Sigmoid colon (tissue), 7 donors: Measurements from ENCODE around the gene SFXN5. TPM values are rescaled to one million over a fixed set of nuclear protein-coding genes. Genes with fewer than 3 reads are reported as not detected.

Source experiments
- DNase-seq: peaks from one replicate; pipeline ENCODE4 v3.0.0-alpha.2; 2019
- H3K27ac ChIP-seq, 4 donors: fragments of 200-600 bp; sonication (generic); one replicate each; pipeline ENCODE4 v1.5.1; 2016 to 2019; ENCODE audit warnings: mild to moderate bottlenecking in 1 of 4
- H3K27me3 ChIP-seq, 3 donors: fragments of 200-600 bp; sonication (generic); one replicate each; pipeline ENCODE4 v1.5.1; 2019; ENCODE audit warnings: mild to moderate bottlenecking in 1 of 3
- H3K36me3 ChIP-seq, 4 donors: fragments of 200-600 bp; sonication (generic); one replicate each; pipeline ENCODE4 v1.5.1; 2016 to 2019
- H3K4me1 ChIP-seq, 4 donors: fragments of 200-600 bp; sonication (generic); one replicate each; pipeline ENCODE4 v1.5.1; 2017 to 2019
- H3K4me3 ChIP-seq, 4 donors: fragments of 200-600 bp; sonication (generic); one replicate each; pipeline ENCODE4 v1.5.1; 2017 to 2019; ENCODE audit warnings: mild to moderate bottlenecking in 2 of 4, moderate library complexity in 1 of 4
- H3K9me3 ChIP-seq, 4 donors: fragments of 200-600 bp in 3 of 4; sonication (generic) in 3 of 4; one replicate each; pipeline versions ENCODE4 v1.5.1 to v1.6.1; 2013 to 2019
- CTCF ChIP-seq, 4 experiments: fragments of 450-650 bp in 3 of 4; fragments of 200-600 bp in 1 of 4; IDR thresholded peaks; one replicate each; pipeline ENCODE4 v1.5.1; 2016 to 2019; ENCODE audit warnings: antibody characterized with exemption in 4 of 4, mild to moderate bottlenecking in 3 of 4, moderate library complexity in 2 of 4
- EP300 ChIP-seq, 4 donors: sonication (generic); formaldehyde crosslinking; IDR thresholded peaks; one replicate each; pipeline ENCODE4 v1.6.1; 2017; ENCODE audit warnings: antibody characterized with exemption in 4 of 4
- POLR2A ChIP-seq, 2 donors: fragments of 450-650 bp; IDR thresholded peaks; one replicate each; pipeline ENCODE4 v1.6.1; 2016; ENCODE audit warnings: antibody characterized with exemption in 2 of 2, mild to moderate bottlenecking in 2 of 2, moderate library complexity in 2 of 2
- POLR2AphosphoS5 ChIP-seq, 4 donors: sonication (generic); formaldehyde crosslinking; IDR thresholded peaks; one replicate each; pipeline ENCODE4 v1.6.1; 2017; ENCODE audit warnings: antibody characterized with exemption in 4 of 4
- WGBS, 2 donors: extraction: QIAGEN DNeasy Blood & Tissue Kit; methylation state at CpG; one replicate each; pipeline ENCODE4 v1.1.7; 2013; 5-methylcytosine and 5-hydroxymethylcytosine counted together
- intact Hi-C: fragments of 100-400 bp; cut with DNase I; formaldehyde crosslinking; loops from one replicate; pipeline ENCODE4 v1.15.1; 2023
- polyA plus RNA-seq, 3 donors: library from polyadenylated mRNA; stranded (reverse); fragments of 200-250 nt; gene quantifications; one replicate each; pipeline ENCODE4 v1.2.3, GENCODE V29; 2013
- total RNA-seq, 4 donors: library from RNA; depleted of rRNA; stranded (reverse); fragments of >200 nt; gene quantifications; one replicate each; pipeline ENCODE4 v1.1.0, GENCODE V29; 2016
- donor health status: healthy with polysubstance abuse.
- donor health status: Bipolar disorder and iron deficiency.
- donor health status: healthy.

Gene SFXN5
- total and polyA plus RNA-seq, 7 donors: 5.4 to 27.1 (median 11.1) TPM

- Histone ChIP-seq H3K4me3 (no peak overlapping the region), H3K27me3 (no peaks in the 10 kb centered on the region), H3K36me3 (peaks cover 0 to 22% (median 3%) of the 10 kb centered on the region in 4 donors), H3K9me3 (no peaks in the 10 kb centered on the region), H3K27ac (no peak overlapping the region), H3K4me1 (no peaks in the 10 kb centered on the region)
- WGBS, 2 donors: 82 to 88% methylated on average over 12 of the region's 12 CpGs
- peak; percentile 19 for DNase-seq
- TF ChIP-seq POLR2A (IDR thresholded peaks at IDR 0.05) (no peak), CTCF (IDR thresholded peaks at IDR 0.05) (no peak), EP300 (IDR thresholded peaks at IDR 0.05) (no peak), POLR2AphosphoS5 (IDR thresholded peaks at IDR 0.05) (no peak)
- intact Hi-C loops: no loop called here
These were observed 85.4 kb downstream of the SFXN5 start for GRCh38 chr2:72985891-72986683.

- DNase-seq: no peak
- Histone ChIP-seq H3K27me3 (no peaks in the 10 kb centered on the region), H3K36me3 (peaks cover 0 to 22% (median 3%) of the 10 kb centered on the region in 4 donors), H3K9me3 (no peaks in the 10 kb centered on the region), H3K4me3 (no peak overlapping the region), H3K4me1 (no peaks in the 10 kb centered on the region), H3K27ac (no peak overlapping the region)
- intact Hi-C loops: no loop called here
- TF ChIP-seq POLR2AphosphoS5 (IDR thresholded peaks at IDR 0.05): no peak
- no peak for TF ChIP-seq CTCF (IDR thresholded peaks at IDR 0.05)
- 93 to 95% methylated on average over 5 of the region's 5 CpGs for WGBS, 2 donors
These were observed 86.4 kb downstream of the SFXN5 start for GRCh38 chr2:72985136-72985535.

- H3K9me3 ChIP-seq: no peaks in the 10 kb centered on the region
- DNase-seq: no peak
- no peaks in the 10 kb centered on the region for H3K27me3 ChIP-seq
- WGBS, 2 donors: 86 to 91% methylated on average over 7 of the region's 7 CpGs
- no peak overlapping the region for H3K4me3 ChIP-seq
- H3K4me1 ChIP-seq: no peaks in the 10 kb centered on the region
- H3K27ac ChIP-seq: no peak overlapping the region
- no peak for TF ChIP-seq EP300 (IDR thresholded peaks at IDR 0.05)
- TF ChIP-seq CTCF (IDR thresholded peaks at IDR 0.05): no peak
- no peak for TF ChIP-seq POLR2A (IDR thresholded peaks at IDR 0.05)
- no peak for TF ChIP-seq POLR2AphosphoS5 (IDR thresholded peaks at IDR 0.05)
- intact Hi-C loops: no loop called here
- peaks cover 0 to 22% (median 3%) of the 10 kb centered on the region in 4 donors for H3K36me3 ChIP-seq
These were observed 87.3 kb downstream of the SFXN5 start for GRCh38 chr2:72984172-72984671.

GRCh38 chr2:72983500-72984161 lies 87.9 kb downstream of the SFXN5 start:
- Histone ChIP-seq H3K9me3 (no peaks in the 10 kb centered on the region), H3K27me3 (no peaks in the 10 kb centered on the region), H3K27ac (no peak overlapping the region), H3K36me3 (peaks cover 0 to 16% (median 3%) of the 10 kb centered on the region in 4 donors), H3K4me3 (no peak overlapping the region), H3K4me1 (no peaks in the 10 kb centered on the region)
- DNase-seq: no peak
- intact Hi-C loops: no loop called here
- WGBS, 2 donors: 34 to 80% methylated on average over 10 of the region's 10 CpGs
- no peak for TF ChIP-seq POLR2A (IDR thresholded peaks at IDR 0.05)
- TF ChIP-seq POLR2AphosphoS5 (IDR thresholded peaks at IDR 0.05): no peak
- no peak for TF ChIP-seq EP300 (IDR thresholded peaks at IDR 0.05)
- no peak for TF ChIP-seq CTCF (IDR thresholded peaks at IDR 0.05)
